B cell (primary cell): Measurements from ENCODE around the gene CD33.

ENCODE experiments used
- CTCF ChIP-seq: fragments of 200-600 bp; IDR thresholded peaks from one replicate; pipeline ENCODE4 v1.8.0; 2022; ENCODE audit warnings: antibody characterized with exemption, mild to moderate bottlenecking
- EZH2 ChIP-seq: IDR thresholded peaks from 2 replicates; pipeline ENCODE4 v1.6.1; 2012; ENCODE audit warnings: borderline replicate concordance, low read depth, mild to moderate bottlenecking, moderate library complexity, low read length; ENCODE audit not compliant: insufficient read depth, poor library complexity, severe bottlenecking

GRCh38 chr19:51219971-51220370, 4.9 kb upstream of the CD33 start:
- TF ChIP-seq CTCF = no peak
- no peak for TF ChIP-seq EZH2
